ENCODE measurements around the gene PCDH12. TPM values are rescaled to one million over a fixed set of nuclear protein-coding genes. Genes with fewer than 3 reads are reported as not detected.

Gene PCDH12
- polyA plus RNA-seq, 1 donor from 2014 or later: not detected

DNA sequence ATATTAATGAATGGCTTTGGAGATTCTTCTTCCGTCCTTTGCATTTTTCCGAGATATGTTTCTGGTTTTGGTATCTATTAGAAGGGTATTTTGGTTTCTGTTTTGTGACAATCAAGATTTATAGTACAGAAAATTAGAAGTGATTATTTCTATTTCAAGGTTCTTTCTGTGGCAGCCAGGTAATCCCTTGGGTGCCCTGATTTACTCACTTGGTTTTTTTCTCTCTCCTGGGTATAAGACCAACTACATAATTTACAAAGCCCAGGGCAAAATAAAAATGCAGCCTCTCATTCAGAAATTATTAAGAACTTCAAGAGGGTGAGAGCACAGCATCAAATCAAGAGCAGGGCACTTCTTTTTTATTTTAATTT, 8.9 kb upstream of the PCDH12 start:
- Histone ChIP-seq H3K9me3 (ENCODE audit: low read length) (no peaks in the 10 kb centered on the region), H3K9ac (ENCODE audit: low read length) (no peak overlapping the region), H4K20me1 (ENCODE audit: insufficient read depth) (no peaks in the 10 kb centered on the region), H3K36me3 (ENCODE audit: insufficient read depth, low read length) (no peaks in the 10 kb centered on the region), H3F3A (ENCODE audit: insufficient read depth, low read length, poor library complexity, severe bottlenecking) (peaks cover 8% of the 10 kb centered on the region), H3K4me3 (ENCODE audit: low read length) (no peak overlapping the region), H3K9me2 (ENCODE audit: insufficient read depth, low read length) (no peaks in the 10 kb centered on the region), H2AFZ (ENCODE audit: low read depth, low read length) (no peak overlapping the region), H3K27me3 (ENCODE audit: insufficient read depth, low read depth, low read length) (no peaks in the 10 kb centered on the region), H3K79me2 (replicated peaks; ENCODE audit: insufficient read depth, low read length) (peaks cover 16% of the 10 kb centered on the region), H3K4me2 (ENCODE audit: low read length) (no peak overlapping the region), H3K27ac (ENCODE audit: low read length) (no peak overlapping the region)
- TF ChIP-seq RAD21 (conservative IDR thresholded peaks at IDR 0.05) (no peak), MXI1 (conservative IDR thresholded peaks at IDR 0.05; ENCODE audit: poor library complexity, severe bottlenecking) (no peak), EZH2 (IDR thresholded peaks at IDR 0.05; ENCODE audit: borderline replicate concordance, insufficient read depth, low read length, poor library complexity, severe bottlenecking) (no peak), POLR2AphosphoS5 (IDR thresholded peaks at IDR 0.05) (no peak), EP300 (conservative IDR thresholded peaks at IDR 0.05; ENCODE audit: poor library complexity, severe bottlenecking) (no peak), TAF1 (IDR thresholded peaks at IDR 0.05; ENCODE audit: low read depth) (no peak), SMC3 (conservative IDR thresholded peaks at IDR 0.05; ENCODE audit: poor library complexity) (no peak)
- TF ChIP-seq, protein P1, sequence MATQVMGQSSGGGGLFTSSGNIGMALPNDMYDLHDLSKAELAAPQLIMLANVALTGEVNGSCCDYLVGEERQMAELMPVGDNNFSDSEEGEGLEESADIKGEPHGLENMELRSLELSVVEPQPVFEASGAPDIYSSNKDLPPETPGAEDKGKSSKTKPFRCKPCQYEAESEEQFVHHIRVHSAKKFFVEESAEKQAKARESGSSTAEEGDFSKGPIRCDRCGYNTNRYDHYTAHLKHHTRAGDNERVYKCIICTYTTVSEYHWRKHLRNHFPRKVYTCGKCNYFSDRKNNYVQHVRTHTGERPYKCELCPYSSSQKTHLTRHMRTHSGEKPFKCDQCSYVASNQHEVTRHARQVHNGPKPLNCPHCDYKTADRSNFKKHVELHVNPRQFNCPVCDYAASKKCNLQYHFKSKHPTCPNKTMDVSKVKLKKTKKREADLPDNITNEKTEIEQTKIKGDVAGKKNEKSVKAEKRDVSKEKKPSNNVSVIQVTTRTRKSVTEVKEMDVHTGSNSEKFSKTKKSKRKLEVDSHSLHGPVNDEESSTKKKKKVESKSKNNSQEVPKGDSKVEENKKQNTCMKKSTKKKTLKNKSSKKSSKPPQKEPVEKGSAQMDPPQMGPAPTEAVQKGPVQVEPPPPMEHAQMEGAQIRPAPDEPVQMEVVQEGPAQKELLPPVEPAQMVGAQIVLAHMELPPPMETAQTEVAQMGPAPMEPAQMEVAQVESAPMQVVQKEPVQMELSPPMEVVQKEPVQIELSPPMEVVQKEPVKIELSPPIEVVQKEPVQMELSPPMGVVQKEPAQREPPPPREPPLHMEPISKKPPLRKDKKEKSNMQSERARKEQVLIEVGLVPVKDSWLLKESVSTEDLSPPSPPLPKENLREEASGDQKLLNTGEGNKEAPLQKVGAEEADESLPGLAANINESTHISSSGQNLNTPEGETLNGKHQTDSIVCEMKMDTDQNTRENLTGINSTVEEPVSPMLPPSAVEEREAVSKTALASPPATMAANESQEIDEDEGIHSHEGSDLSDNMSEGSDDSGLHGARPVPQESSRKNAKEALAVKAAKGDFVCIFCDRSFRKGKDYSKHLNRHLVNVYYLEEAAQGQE (IDR thresholded peaks at IDR 0.05; ENCODE audit: borderline replicate concordance): no peak
- TF ChIP-seq, protein P2, sequence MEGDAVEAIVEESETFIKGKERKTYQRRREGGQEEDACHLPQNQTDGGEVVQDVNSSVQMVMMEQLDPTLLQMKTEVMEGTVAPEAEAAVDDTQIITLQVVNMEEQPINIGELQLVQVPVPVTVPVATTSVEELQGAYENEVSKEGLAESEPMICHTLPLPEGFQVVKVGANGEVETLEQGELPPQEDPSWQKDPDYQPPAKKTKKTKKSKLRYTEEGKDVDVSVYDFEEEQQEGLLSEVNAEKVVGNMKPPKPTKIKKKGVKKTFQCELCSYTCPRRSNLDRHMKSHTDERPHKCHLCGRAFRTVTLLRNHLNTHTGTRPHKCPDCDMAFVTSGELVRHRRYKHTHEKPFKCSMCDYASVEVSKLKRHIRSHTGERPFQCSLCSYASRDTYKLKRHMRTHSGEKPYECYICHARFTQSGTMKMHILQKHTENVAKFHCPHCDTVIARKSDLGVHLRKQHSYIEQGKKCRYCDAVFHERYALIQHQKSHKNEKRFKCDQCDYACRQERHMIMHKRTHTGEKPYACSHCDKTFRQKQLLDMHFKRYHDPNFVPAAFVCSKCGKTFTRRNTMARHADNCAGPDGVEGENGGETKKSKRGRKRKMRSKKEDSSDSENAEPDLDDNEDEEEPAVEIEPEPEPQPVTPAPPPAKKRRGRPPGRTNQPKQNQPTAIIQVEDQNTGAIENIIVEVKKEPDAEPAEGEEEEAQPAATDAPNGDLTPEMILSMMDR (IDR thresholded peaks at IDR 0.05; ENCODE audit: poor library complexity, severe bottlenecking): no peak

DNA sequence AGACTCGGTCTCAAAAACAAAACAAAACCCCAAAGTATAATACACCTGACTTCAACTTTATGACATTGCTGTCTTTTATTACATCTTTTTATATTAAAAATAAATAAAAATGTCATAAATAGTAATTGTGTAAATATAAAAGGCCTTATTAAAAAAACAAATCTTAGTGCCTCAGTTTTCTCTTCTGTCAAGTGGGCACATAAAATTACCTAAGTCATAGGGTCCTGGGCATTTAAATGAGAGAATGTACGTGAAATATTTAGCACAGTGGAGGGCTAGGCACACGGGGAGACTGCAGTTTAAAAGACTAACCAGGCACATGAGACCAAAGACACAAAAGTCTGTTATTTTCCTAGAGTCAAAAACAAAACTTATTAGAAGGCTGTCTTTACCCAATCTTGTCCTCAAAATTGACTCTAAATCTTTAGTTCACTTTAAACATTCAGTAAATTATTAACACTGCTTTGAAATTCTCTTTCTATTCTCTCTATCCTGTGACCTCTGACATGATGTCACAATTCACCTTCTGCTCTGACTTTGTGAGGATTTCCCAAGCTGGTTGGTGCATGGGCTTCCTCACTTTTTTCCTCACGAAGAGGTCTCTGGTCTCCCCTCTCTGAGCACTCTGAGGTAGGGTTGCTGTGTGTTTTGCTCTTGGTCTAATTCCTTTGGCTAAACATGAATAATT, 8.4 kb upstream of the PCDH12 start:
- Histone ChIP-seq H3F3A (ENCODE audit: insufficient read depth, low read length, poor library complexity, severe bottlenecking) (peaks cover 8% of the 10 kb centered on the region), H3K4me2 (ENCODE audit: low read length) (no peak overlapping the region), H3K4me3 (ENCODE audit: low read length) (no peak overlapping the region), H3K36me3 (ENCODE audit: insufficient read depth, low read length) (no peaks in the 10 kb centered on the region), H4K20me1 (ENCODE audit: insufficient read depth) (no peaks in the 10 kb centered on the region), H3K9me2 (ENCODE audit: insufficient read depth, low read length) (no peaks in the 10 kb centered on the region), H3K9ac (ENCODE audit: low read length) (no peak overlapping the region), H3K9me3 (ENCODE audit: low read length) (no peaks in the 10 kb centered on the region), H2AFZ (ENCODE audit: low read depth, low read length) (no peak overlapping the region), H3K27me3 (ENCODE audit: insufficient read depth, low read depth, low read length) (no peaks in the 10 kb centered on the region), H3K79me2 (replicated peaks; ENCODE audit: insufficient read depth, low read length) (peaks cover 16% of the 10 kb centered on the region), H3K27ac (ENCODE audit: low read length) (no peak overlapping the region)
- TF ChIP-seq EZH2 (IDR thresholded peaks at IDR 0.05; ENCODE audit: borderline replicate concordance, insufficient read depth, low read length, poor library complexity, severe bottlenecking) (no peak), RAD21 (conservative IDR thresholded peaks at IDR 0.05) (no peak), MXI1 (conservative IDR thresholded peaks at IDR 0.05; ENCODE audit: poor library complexity, severe bottlenecking) (no peak), POLR2AphosphoS5 (IDR thresholded peaks at IDR 0.05) (no peak), EP300 (conservative IDR thresholded peaks at IDR 0.05; ENCODE audit: poor library complexity, severe bottlenecking) (no peak), TAF1 (IDR thresholded peaks at IDR 0.05; ENCODE audit: low read depth) (no peak), SMC3 (conservative IDR thresholded peaks at IDR 0.05; ENCODE audit: poor library complexity) (no peak)
- TF ChIP-seq, protein P1 (IDR thresholded peaks at IDR 0.05; ENCODE audit: borderline replicate concordance): no peak
- TF ChIP-seq, protein P2 (IDR thresholded peaks at IDR 0.05; ENCODE audit: poor library complexity, severe bottlenecking): no peak

Data from neural cell (in vitro differentiated cells).